ENCODE results near the gene COA4.

DNA sequence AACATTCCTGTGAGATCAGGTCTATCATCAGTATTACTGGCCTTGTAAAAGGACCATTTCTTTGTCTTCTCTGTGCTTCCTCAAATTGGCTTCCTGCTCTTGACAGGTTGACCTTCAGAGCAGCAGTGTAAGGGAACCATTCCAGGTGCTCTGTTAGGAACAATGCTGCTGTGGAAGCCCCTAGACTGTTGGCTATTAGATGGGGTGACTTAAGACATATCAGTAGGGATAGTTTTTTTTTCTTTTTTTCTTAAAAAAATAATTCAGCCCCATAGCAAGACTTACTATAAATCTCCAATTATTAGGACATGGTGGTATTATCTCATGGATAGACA is 37.6 kb downstream of the COA4 start:
- TF ChIP-seq, protein P1, sequence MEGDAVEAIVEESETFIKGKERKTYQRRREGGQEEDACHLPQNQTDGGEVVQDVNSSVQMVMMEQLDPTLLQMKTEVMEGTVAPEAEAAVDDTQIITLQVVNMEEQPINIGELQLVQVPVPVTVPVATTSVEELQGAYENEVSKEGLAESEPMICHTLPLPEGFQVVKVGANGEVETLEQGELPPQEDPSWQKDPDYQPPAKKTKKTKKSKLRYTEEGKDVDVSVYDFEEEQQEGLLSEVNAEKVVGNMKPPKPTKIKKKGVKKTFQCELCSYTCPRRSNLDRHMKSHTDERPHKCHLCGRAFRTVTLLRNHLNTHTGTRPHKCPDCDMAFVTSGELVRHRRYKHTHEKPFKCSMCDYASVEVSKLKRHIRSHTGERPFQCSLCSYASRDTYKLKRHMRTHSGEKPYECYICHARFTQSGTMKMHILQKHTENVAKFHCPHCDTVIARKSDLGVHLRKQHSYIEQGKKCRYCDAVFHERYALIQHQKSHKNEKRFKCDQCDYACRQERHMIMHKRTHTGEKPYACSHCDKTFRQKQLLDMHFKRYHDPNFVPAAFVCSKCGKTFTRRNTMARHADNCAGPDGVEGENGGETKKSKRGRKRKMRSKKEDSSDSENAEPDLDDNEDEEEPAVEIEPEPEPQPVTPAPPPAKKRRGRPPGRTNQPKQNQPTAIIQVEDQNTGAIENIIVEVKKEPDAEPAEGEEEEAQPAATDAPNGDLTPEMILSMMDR (IDR thresholded peaks at IDR 0.05) = no peak
- TF ChIP-seq, protein P2, sequence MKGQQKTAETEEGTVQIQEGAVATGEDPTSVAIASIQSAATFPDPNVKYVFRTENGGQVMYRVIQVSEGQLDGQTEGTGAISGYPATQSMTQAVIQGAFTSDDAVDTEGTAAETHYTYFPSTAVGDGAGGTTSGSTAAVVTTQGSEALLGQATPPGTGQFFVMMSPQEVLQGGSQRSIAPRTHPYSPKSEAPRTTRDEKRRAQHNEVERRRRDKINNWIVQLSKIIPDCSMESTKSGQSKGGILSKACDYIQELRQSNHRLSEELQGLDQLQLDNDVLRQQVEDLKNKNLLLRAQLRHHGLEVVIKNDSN (CRISPR knock-in tag; IDR thresholded peaks at IDR 0.05) = no peak
- TF ChIP-seq JUN (CRISPR knock-in tag; IDR thresholded peaks at IDR 0.05) = no peak
- TF ChIP-seq TCF7 (CRISPR knock-in tag; IDR thresholded peaks at IDR 0.05; ENCODE audit: low read depth) = no peak
- no peak for TF ChIP-seq FOXJ3 (CRISPR knock-in tag; IDR thresholded peaks at IDR 0.05; ENCODE audit: borderline replicate concordance)
- no peak for TF ChIP-seq TEAD4 (CRISPR knock-in tag; IDR thresholded peaks at IDR 0.05)
- TF ChIP-seq RELA (CRISPR knock-in tag; IDR thresholded peaks at IDR 0.05; ENCODE audit: borderline replicate concordance) = no peak
